Upper lobe of left lung (tissue), 4 donors: ENCODE data around the gene KCNT1.

Experiments used
- POLR2AphosphoS5 ChIP-seq, 2 donors: sonication (generic); formaldehyde crosslinking; IDR thresholded peaks; one replicate each; pipeline ENCODE4 v1.5.1; 2017; ENCODE audit warnings: antibody characterized with exemption in 2 of 2
- TF ChIP-seq, protein P1 (sequence below), 6 experiments: fragments of 450-650 bp in 4 of 6; fragments of 200-600 bp in 2 of 6; sonication (generic) in 2 of 6; IDR thresholded peaks; one replicate each; pipeline ENCODE4 v1.5.1; 2016 to 2019; ENCODE audit warnings: antibody characterized with exemption in 6 of 6

DNA sequence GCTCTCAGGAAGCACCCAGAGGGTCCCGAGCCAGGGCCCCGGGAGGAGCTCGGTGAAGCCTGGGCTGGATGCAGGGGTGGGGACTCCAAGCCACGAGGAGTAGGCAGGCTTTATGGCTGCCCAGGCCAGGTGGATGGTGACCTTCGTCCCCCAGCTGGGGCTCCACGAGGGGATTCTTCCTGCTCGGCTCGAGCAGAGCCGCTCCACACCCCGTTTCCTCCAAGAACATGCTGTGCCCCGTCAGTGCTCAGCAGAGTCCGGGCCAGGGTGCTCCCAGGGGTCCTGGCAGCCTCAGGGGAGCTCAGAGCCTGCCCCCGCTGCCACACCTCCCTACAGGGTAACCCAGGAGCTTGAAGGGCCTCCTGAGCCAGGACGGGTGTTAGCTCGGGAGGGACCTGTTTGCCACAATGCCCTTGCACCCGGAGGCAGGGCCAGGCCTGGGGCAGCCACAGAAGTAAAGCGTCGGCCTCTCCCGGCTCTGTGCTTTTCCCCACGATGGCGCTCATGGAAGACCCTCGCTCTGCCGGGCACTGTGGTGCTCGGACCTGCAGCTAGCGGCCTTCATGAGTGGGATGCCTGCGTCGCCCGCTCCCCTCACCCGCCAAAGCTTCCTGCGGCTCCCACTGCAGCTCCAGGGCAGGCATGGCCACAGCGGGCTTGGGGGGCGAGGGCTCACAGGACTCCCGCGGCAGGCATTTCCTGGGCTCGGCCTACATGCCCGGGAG is 86.8 kb downstream of the KCNT1 start:
- TF ChIP-seq, protein P1, sequence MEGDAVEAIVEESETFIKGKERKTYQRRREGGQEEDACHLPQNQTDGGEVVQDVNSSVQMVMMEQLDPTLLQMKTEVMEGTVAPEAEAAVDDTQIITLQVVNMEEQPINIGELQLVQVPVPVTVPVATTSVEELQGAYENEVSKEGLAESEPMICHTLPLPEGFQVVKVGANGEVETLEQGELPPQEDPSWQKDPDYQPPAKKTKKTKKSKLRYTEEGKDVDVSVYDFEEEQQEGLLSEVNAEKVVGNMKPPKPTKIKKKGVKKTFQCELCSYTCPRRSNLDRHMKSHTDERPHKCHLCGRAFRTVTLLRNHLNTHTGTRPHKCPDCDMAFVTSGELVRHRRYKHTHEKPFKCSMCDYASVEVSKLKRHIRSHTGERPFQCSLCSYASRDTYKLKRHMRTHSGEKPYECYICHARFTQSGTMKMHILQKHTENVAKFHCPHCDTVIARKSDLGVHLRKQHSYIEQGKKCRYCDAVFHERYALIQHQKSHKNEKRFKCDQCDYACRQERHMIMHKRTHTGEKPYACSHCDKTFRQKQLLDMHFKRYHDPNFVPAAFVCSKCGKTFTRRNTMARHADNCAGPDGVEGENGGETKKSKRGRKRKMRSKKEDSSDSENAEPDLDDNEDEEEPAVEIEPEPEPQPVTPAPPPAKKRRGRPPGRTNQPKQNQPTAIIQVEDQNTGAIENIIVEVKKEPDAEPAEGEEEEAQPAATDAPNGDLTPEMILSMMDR (IDR thresholded peaks at IDR 0.05): no peak
- TF ChIP-seq POLR2AphosphoS5 (IDR thresholded peaks at IDR 0.05): no peak
